NB4 (cell line): ENCODE measurements around the gene KLK14.

ENCODE experiments used
- MYC ChIP-seq: IDR thresholded peaks from 2 replicates; pipeline ENCODE4 v1.6.1; 2011; ENCODE audit warnings: low read depth, low read length
- POLR2A ChIP-seq: IDR thresholded peaks from 2 replicates; pipeline ENCODE4 v1.6.1; 2011; ENCODE audit warnings: mild to moderate bottlenecking; ENCODE audit not compliant: insufficient read length; ENCODE audit errors: extremely low read depth
- TF ChIP-seq, protein P1 (sequence below): IDR thresholded peaks from one replicate; pipeline ENCODE4 v1.5.1; 2012; ENCODE audit warnings: low read depth, low read length
- TF ChIP-seq, protein P2 (sequence below): IDR thresholded peaks from 2 replicates; pipeline ENCODE4 v1.6.1; 2011; ENCODE audit warnings: low read depth, low read length

DNA sequence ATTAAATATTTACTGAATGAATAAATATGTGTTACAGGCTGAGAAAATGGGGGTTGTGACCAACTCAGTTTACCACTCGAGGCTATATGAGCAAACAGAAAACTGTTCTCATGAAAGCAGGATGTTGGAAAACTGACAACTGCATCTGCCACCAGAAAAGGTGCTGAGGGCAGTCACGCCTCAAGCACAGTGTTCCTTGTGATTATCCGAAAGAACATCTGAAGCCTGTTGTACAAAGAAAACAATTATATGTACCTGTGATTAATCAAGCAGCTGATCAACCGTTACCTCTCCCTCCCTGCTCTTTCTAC, 11.6 kb downstream of the KLK14 start:
- TF ChIP-seq, protein P1, sequence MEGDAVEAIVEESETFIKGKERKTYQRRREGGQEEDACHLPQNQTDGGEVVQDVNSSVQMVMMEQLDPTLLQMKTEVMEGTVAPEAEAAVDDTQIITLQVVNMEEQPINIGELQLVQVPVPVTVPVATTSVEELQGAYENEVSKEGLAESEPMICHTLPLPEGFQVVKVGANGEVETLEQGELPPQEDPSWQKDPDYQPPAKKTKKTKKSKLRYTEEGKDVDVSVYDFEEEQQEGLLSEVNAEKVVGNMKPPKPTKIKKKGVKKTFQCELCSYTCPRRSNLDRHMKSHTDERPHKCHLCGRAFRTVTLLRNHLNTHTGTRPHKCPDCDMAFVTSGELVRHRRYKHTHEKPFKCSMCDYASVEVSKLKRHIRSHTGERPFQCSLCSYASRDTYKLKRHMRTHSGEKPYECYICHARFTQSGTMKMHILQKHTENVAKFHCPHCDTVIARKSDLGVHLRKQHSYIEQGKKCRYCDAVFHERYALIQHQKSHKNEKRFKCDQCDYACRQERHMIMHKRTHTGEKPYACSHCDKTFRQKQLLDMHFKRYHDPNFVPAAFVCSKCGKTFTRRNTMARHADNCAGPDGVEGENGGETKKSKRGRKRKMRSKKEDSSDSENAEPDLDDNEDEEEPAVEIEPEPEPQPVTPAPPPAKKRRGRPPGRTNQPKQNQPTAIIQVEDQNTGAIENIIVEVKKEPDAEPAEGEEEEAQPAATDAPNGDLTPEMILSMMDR, result no peak
- TF ChIP-seq MYC (no peak), POLR2A (no peak)
- TF ChIP-seq, protein P2, sequence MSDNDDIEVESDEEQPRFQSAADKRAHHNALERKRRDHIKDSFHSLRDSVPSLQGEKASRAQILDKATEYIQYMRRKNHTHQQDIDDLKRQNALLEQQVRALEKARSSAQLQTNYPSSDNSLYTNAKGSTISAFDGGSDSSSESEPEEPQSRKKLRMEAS, result no peak
